ENCODE measurements around the gene PARD3.

PARD3 gene

GRCh38 chr10:34106356-34106885 lies 708.7 kb downstream of the PARD3 start:
- Histone ChIP-seq H3K27me3 (ENCODE audit: insufficient read depth, low read depth) (no peaks in the 10 kb centered on the region), H3K9ac (no peak overlapping the region), H3K4me1 (ENCODE audit: low read depth, poor library complexity, severe bottlenecking) (no peaks in the 10 kb centered on the region), H3K4me3 (IDR thresholded peaks at IDR 0.05; ENCODE audit: insufficient read depth, low read depth, low read length) (no peak overlapping the region), H3K79me2 (ENCODE audit: insufficient read depth, low read depth) (no peaks in the 10 kb centered on the region), H3K4me2 (no peak overlapping the region), H3K27ac (no peak overlapping the region), H3K36me3 (ENCODE audit: insufficient read depth) (no peaks in the 10 kb centered on the region), H2AFZ (ENCODE audit: low read depth) (no peak overlapping the region), H4K20me1 (ENCODE audit: insufficient read depth) (no peaks in the 10 kb centered on the region)
- TF ChIP-seq CTCF (conservative IDR thresholded peaks at IDR 0.05; ENCODE audit: low read depth, low read length) = no peak

GRCh38 chr10:34104829-34105572 lies 710.1 kb downstream of the PARD3 start:
- H4K20me1 ChIP-seq (ENCODE audit: insufficient read depth) = no peaks in the 10 kb centered on the region
- no peak overlapping the region for H3K4me2 ChIP-seq
- TF ChIP-seq CTCF (conservative IDR thresholded peaks at IDR 0.05; ENCODE audit: low read depth, low read length) = no peak
- no peaks in the 10 kb centered on the region for H3K36me3 ChIP-seq (ENCODE audit: insufficient read depth)
- no peaks in the 10 kb centered on the region for H3K4me1 ChIP-seq (ENCODE audit: low read depth, poor library complexity, severe bottlenecking)
- H3K79me2 ChIP-seq (ENCODE audit: insufficient read depth, low read depth) = no peaks in the 10 kb centered on the region
- H3K9ac ChIP-seq = no peak overlapping the region
- H2AFZ ChIP-seq (ENCODE audit: low read depth) = no peak overlapping the region
- H3K27ac ChIP-seq = no peak overlapping the region
- no peaks in the 10 kb centered on the region for H3K27me3 ChIP-seq (ENCODE audit: insufficient read depth, low read depth)
- no peak overlapping the region for H3K4me3 ChIP-seq (IDR thresholded peaks at IDR 0.05; ENCODE audit: insufficient read depth, low read depth, low read length)

- H3K79me2 ChIP-seq (ENCODE audit: insufficient read depth, low read depth) = no peaks in the 10 kb centered on the region
- no peaks in the 10 kb centered on the region for H4K20me1 ChIP-seq (ENCODE audit: insufficient read depth)
- no peak for TF ChIP-seq CTCF (conservative IDR thresholded peaks at IDR 0.05; ENCODE audit: low read depth, low read length)
- no peak overlapping the region for H3K4me2 ChIP-seq
- no peak overlapping the region for H3K4me3 ChIP-seq (IDR thresholded peaks at IDR 0.05; ENCODE audit: insufficient read depth, low read depth, low read length)
- H3K36me3 ChIP-seq (ENCODE audit: insufficient read depth) = no peaks in the 10 kb centered on the region
- H3K9ac ChIP-seq = no peak overlapping the region
- no peaks in the 10 kb centered on the region for H3K27me3 ChIP-seq (ENCODE audit: insufficient read depth, low read depth)
- no peaks in the 10 kb centered on the region for H3K4me1 ChIP-seq (ENCODE audit: low read depth, poor library complexity, severe bottlenecking)
- no peak overlapping the region for H2AFZ ChIP-seq (ENCODE audit: low read depth)
- H3K27ac ChIP-seq = no peak overlapping the region
These were observed 712.1 kb downstream of the PARD3 start for GRCh38 chr10:34102893-34103506.

GRCh38 chr10:34102237-34102673 lies 712.8 kb downstream of the PARD3 start:
- no peaks in the 10 kb centered on the region for H3K36me3 ChIP-seq (ENCODE audit: insufficient read depth)
- no peaks in the 10 kb centered on the region for H3K4me1 ChIP-seq (ENCODE audit: low read depth, poor library complexity, severe bottlenecking)
- no peaks in the 10 kb centered on the region for H3K79me2 ChIP-seq (ENCODE audit: insufficient read depth, low read depth)
- no peak overlapping the region for H3K9ac ChIP-seq
- H2AFZ ChIP-seq (ENCODE audit: low read depth) = no peak overlapping the region
- no peak overlapping the region for H3K4me2 ChIP-seq
- no peaks in the 10 kb centered on the region for H3K27me3 ChIP-seq (ENCODE audit: insufficient read depth, low read depth)
- TF ChIP-seq CTCF (conservative IDR thresholded peaks at IDR 0.05; ENCODE audit: low read depth, low read length) = no peak
- no peak overlapping the region for H3K27ac ChIP-seq
- no peak overlapping the region for H3K4me3 ChIP-seq (IDR thresholded peaks at IDR 0.05; ENCODE audit: insufficient read depth, low read depth, low read length)
- no peaks in the 10 kb centered on the region for H4K20me1 ChIP-seq (ENCODE audit: insufficient read depth)

All from KMS-11 (cell line).